GM12878 (cell line): ENCODE measurements around the gene ABCC4. TPM values are rescaled to one million over a fixed set of nuclear protein-coding genes. Genes with fewer than 3 reads are reported as not detected.

Source experiments
- ATAC-seq: fragments of 200-7000 bp; cut with Tn5 transposase; 3 replicates; pipeline ENCODE4 v1.9.1; 2020; ENCODE audit warnings: mild to moderate bottlenecking, moderate library complexity
- BruUV-seq: library from RNA; stranded (reverse); fragments of 400-500 nt; replicated peaks from 2 replicates; lab custom pipeline; 2021; lab: Mats Ljungman, UMichigan
- CTCF ChIA-PET: fragments of 300-600 bp; sonication (Branson Sonifier 250); formaldehyde crosslinking; extraction: SDS; loops from one replicate; lab custom pipeline; 2021; ENCODE audit warnings: inconsistent platforms; lab: Yijun Ruan, JAX
- POLR2A ChIA-PET: fragments of 350-600 bp; formaldehyde crosslinking; extraction: SDS; loops from one replicate; lab custom pipeline; 2021; ENCODE audit warnings: inconsistent platforms; lab: Charles Lee
- RAD21 ChIA-PET: fragments of 300-600 bp; sonication (Branson Sonifier 250); formaldehyde crosslinking; loops from one replicate; lab custom pipeline; 2023; ENCODE audit warnings: antibody characterized with exemption; ENCODE audit not compliant: unreplicated experiment; lab: Charles Lee
- SMC1A ChIA-PET: fragments of 300-600 bp; sonication (Branson Sonifier 250); formaldehyde crosslinking; loops from one replicate; lab custom pipeline; 2023; ENCODE audit not compliant: unreplicated experiment, uncharacterized antibody; lab: Charles Lee
- DNase-seq: peaks from one replicate; pipeline ENCODE4 v3.0.0-alpha.2; 2011; ENCODE audit warnings: low read depth, low spot score
- FAIRE-seq: peaks from 3 replicates; lab custom pipeline; 2011; peaks lifted over from hg19 to GRCh38; lab: Jason Lieb, UNC
- H2AFZ ChIP-seq: 2 replicates; pipeline ENCODE4 v1.6.0; 2011; ENCODE audit warnings: low read depth, low read length, control low read depth; ENCODE audit not compliant: control insufficient read depth
- H3K27ac ChIP-seq: 2 replicates; pipeline ENCODE4 v1.5.1; 2011; ENCODE audit warnings: control low read depth; ENCODE audit not compliant: control insufficient read depth, insufficient read depth
- H3K27me3 ChIP-seq, 2 experiments: replicated peaks in 1 of 2; 2 replicates each; pipeline versions ENCODE4 v1.6.0 to v1.6.1; 2011; ENCODE audit warnings: low read length in 1 of 2; ENCODE audit not compliant: control insufficient read depth in 2 of 2, insufficient read depth in 2 of 2
- H3K36me3 ChIP-seq, 2 experiments: 2 replicates each; pipeline ENCODE4 v1.5.1; 2011; ENCODE audit warnings: low read length in 1 of 2; ENCODE audit not compliant: control insufficient read depth in 2 of 2, insufficient read depth in 2 of 2
- H3K4me1 ChIP-seq: 2 replicates; pipeline ENCODE4 v1.6.1; 2011; ENCODE audit warnings: mild to moderate bottlenecking, low read length, moderate library complexity, mixed read lengths; ENCODE audit not compliant: control insufficient read depth, insufficient read depth
- H3K4me2 ChIP-seq: 2 replicates; pipeline ENCODE4 v1.6.0; 2011; ENCODE audit warnings: control low read depth; ENCODE audit not compliant: control insufficient read depth, insufficient read depth
- H3K4me3 ChIP-seq: fragments of 200-600 bp; sonication (generic); 2 replicates; pipeline ENCODE4 v1.5.1; 2016
- H3K79me2 ChIP-seq: 2 replicates; pipeline ENCODE4 v1.6.0; 2011; ENCODE audit warnings: low read length; ENCODE audit not compliant: control insufficient read depth, insufficient read depth
- H3K9ac ChIP-seq: 2 replicates; pipeline ENCODE4 v1.8.0; 2011; ENCODE audit warnings: low read length, control low read depth, mixed read lengths; ENCODE audit not compliant: control insufficient read depth, insufficient read depth
- H3K9me3 ChIP-seq: replicated peaks from 3 replicates; pipeline ENCODE4 v1.5.1; 2011; ENCODE audit warnings: mild to moderate bottlenecking, low read length; ENCODE audit not compliant: control insufficient read depth, insufficient read depth
- H4K20me1 ChIP-seq: 2 replicates; pipeline ENCODE4 v1.6.0; 2011; ENCODE audit not compliant: control insufficient read depth, insufficient read depth
- EP300 ChIP-seq, 2 experiments: fragments of 150-350 bp in 1 of 2; IDR thresholded peaks; 2 replicates each; pipeline ENCODE4 v1.6.1; 2011 to 2012; ENCODE audit warnings: low read depth in 2 of 2, low read length in 2 of 2, borderline replicate concordance in 1 of 2, improper control_type of control experiment in 1 of 2, inconsistent platforms in 1 of 2; ENCODE audit not compliant: control insufficient read depth in 1 of 2
- ESRRA ChIP-seq: IDR thresholded peaks from 2 replicates; pipeline ENCODE4 v1.6.1; 2012; ENCODE audit warnings: mild to moderate bottlenecking, low read length, improper control_type of control experiment
- FOXM1 ChIP-seq: IDR thresholded peaks from 2 replicates; pipeline ENCODE4 v1.6.1; 2012; ENCODE audit warnings: low read depth, mild to moderate bottlenecking, inconsistent platforms, low read length, moderate library complexity
- IKZF1 ChIP-seq: fragments of 450-650 bp; conservative IDR thresholded peaks from 2 replicates; pipeline ENCODE4 v1.6.1; 2017; ENCODE audit warnings: antibody characterized with exemption, mild to moderate bottlenecking
- NBN ChIP-seq: fragments of 450-650 bp; IDR thresholded peaks from 2 replicates; pipeline ENCODE4 v1.6.1; 2016
- NFYA ChIP-seq: IDR thresholded peaks from 2 replicates; pipeline ENCODE4 v1.6.1; 2011; ENCODE audit warnings: low read depth, mild to moderate bottlenecking, low read length, improper control_type of control experiment, borderline replicate concordance
- NR2F1 ChIP-seq: fragments of 450-650 bp; conservative IDR thresholded peaks from 2 replicates; pipeline ENCODE4 v1.6.1; 2017; ENCODE audit warnings: mild to moderate bottlenecking
- SMARCA5 ChIP-seq: fragments of 450-650 bp; IDR thresholded peaks from 2 replicates; pipeline ENCODE4 v1.6.1; 2017; ENCODE audit warnings: mild to moderate bottlenecking
- WGBS: methylation state at CpG from one replicate; pipeline ENCODE4 v1.1.6; 2016; ENCODE audit warnings: low lambda C conversion rate; ENCODE audit not compliant: insufficient replicate concordance, insufficient coverage; ENCODE audit errors: missing lambda C conversion rate; 5-methylcytosine and 5-hydroxymethylcytosine counted together
- in situ Hi-C: fragments of 300-500 bp; cut with MboI; formaldehyde crosslinking; loops from 9 replicates; pipeline ENCODE4 v1.14.3; 2018; ENCODE audit warnings: mixed read lengths
- intact Hi-C: fragments of 100-400 bp; cut with micrococcal nuclease; formaldehyde crosslinking; loops from one replicate; pipeline ENCODE4 v1.14.2; 2022; ENCODE audit not compliant: unreplicated experiment
- polyA plus RNA-seq, 11 experiments: library from polyadenylated mRNA; depleted of rRNA in 4 of 11; unstranded in 6 of 11; stranded (reverse) in 5 of 11; fragments of >200 nt; fragmentation: Nextera tagmentation in 4 of 11; fragmentation: Illumina TruSeq in 1 of 11; extraction: Ambion mirVana in 4 of 11; extraction: Trizol in 1 of 11; gene quantifications; 1 replicate in 1 of 11; 2 replicates in 10 of 11; pipeline versions ENCODE4 v1.2.1 to v1.2.3, GENCODE V29; 2011 to 2016; ENCODE audit warnings: inconsistent platforms in 2 of 11, missing spikeins in 2 of 11, low read depth in 1 of 11
- total RNA-seq, 4 experiments: library from RNA; depleted of rRNA in 3 of 4; stranded (reverse); fragments of >200 nt in 3 of 4; fragmentation: Illumina TruSeq in 1 of 4; extraction: Trizol in 1 of 4; gene quantifications; 2 replicates each; pipeline versions ENCODE4 v1.2.1 to v1.2.3, GENCODE V29; 2013 to 2021
- TF ChIP-seq, protein P1 (sequence below): fragments of 450-650 bp; formaldehyde crosslinking; IDR thresholded peaks from 2 replicates; pipeline ENCODE4 v1.4.0; 2022; ENCODE audit warnings: mild to moderate bottlenecking, moderate library complexity

ABCC4 gene
- total and polyA plus RNA-seq, 10 of the 15 experiments (the other 5 are each of a cell fraction or from before 2014, with no cell fraction given), result 7.2 to 44.4 (median 24.1) TPM

DNA sequence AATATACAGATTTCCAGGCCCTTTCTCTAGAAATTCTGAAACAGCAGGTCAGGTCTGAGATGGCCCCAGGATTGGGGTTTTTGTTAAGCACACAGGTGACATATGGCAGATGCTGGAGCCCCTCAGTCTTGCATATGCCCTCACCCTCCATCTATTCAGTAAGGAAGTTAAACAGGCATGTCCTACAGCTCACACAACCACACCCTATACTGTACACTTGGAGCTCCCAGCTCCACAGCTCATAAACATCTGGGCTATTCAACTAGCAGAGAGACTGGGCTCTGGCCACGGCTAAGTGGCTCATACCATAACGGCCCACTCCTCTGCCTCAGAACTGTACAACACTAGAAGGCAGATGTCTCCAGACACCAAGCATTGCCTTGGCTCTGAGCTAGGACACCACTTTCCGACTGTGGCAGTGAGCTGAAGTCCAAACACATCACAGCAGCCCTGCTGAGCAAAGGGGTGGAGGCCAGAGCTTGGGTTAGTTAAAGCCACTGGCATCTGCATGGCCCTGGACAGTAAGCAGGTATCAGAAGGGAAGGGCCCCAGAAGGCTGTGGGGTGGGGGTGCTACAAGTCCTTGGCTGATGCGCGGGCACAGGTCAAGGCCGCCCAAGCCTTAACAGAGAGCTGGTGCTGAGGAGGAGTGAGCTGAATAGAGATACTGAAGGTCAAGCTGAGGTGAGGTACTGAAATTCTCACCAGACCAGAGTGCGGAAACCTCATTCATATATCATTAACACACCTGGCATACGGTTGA is 79.1 kb downstream of the ABCC4 start:
- WGBS, result 66% methylated on average over 8 of the region's 8 CpGs
- TF ChIP-seq IKZF1 (0 out of 2 replicates have a peak, but pooled peaks have one; percentile 22), NR2F1 (peak; percentile 81), NBN (no peak; the same call in 1 of the 2 replicates)
- Histone ChIP-seq H3K27ac (peak overlapping the region; percentile 45), H3K36me3 (peaks cover 2 to 13% of the 10 kb centered on the region in 2 experiments; a peak in 2 of 4 replicates), H3K27me3 (no peaks in the 10 kb centered on the region), H4K20me1 (no peaks in the 10 kb centered on the region), H3K9ac (no peak overlapping the region), H3K4me1 (peaks cover 23% of the 10 kb centered on the region), H3K79me2 (peaks cover 34% of the 10 kb centered on the region), H3K4me3 (peak overlapping the region; percentile 11; the same call in 1 of the 2 replicates), H2AFZ (no peak overlapping the region), H3K9me3 (no peaks in the 10 kb centered on the region; the same call in 2 of the 3 replicates), H3K4me2 (peak overlapping the region; percentile 49)
- RAD21 ChIA-PET, result interaction anchor here (1.1 to 6.9 kb wide), 13 partner anchors 10 to 182 kb away, joined by 3 to 88 read pairs (median 7); partner anchors contain the start of gene ABCC4
- SMC1A ChIA-PET, result interaction anchor here (0.6 to 8.3 kb wide), 19 partner anchors 10 to 166 kb away, joined by 3 to 129 read pairs (median 5); partner anchors contain the start of gene ABCC4
- FAIRE-seq (no peak), DNase-seq (no peak), ATAC-seq (peak; percentile 61)
- POLR2A ChIA-PET, result interaction anchor here (0.9 to 6.9 kb wide), 7 partner anchors 14 to 77 kb away, joined by 3 to 54 read pairs (median 5); partner anchors contain the start of gene ABCC4
- no TSS peak for BruUV-seq
- intact Hi-C loops (no loop called here), in situ Hi-C loops (no loop called here)
- CTCF ChIA-PET, result interaction anchor here (0.6 to 10.6 kb wide), 8 partner anchors 13 to 159 kb away, joined by 3 to 107 read pairs (median 8); partner anchors contain the start of gene ABCC4

DNA sequence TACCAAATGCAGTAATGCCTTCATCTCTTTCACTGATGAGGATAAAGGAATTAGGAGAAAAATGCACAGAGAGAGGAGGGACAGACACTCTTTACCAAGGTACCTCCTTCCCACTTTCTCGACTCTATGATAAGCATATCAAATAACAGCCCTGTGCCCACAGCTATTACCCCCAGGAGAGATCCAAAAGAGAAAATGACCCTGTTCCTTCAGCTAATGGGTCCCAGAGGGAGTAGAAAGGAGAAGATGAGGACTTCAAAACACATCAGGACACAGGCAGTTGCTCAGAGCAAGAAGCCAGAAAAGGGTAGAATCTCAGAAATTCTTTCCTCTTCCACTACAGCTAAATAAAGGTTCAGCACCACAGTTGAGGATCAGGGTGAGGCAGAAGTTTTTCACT is 80.6 kb downstream of the ABCC4 start:
- 52% methylated on average over 1 of the region's 1 CpG for WGBS
- CTCF ChIA-PET, result interaction anchor here (0.6 to 10.6 kb wide), 5 partner anchors 9 to 184 kb away, joined by 3 to 107 read pairs (median 4); partner anchors contain the start of gene ABCC4
- FAIRE-seq (no peak), DNase-seq (no peak), ATAC-seq (no peak)
- POLR2A ChIA-PET, result interaction anchor here (0.8 to 4.5 kb wide), 2 partner anchors 11 to 40 kb away, joined by 3 to 18 read pairs; no protein-coding TSS in a partner anchor
- Histone ChIP-seq H4K20me1 (no peaks in the 10 kb centered on the region), H3K4me1 (peaks cover 12% of the 10 kb centered on the region), H3K9me3 (no peaks in the 10 kb centered on the region; the same call in 2 of the 3 replicates), H2AFZ (no peak overlapping the region), H3K27me3 (no peaks in the 10 kb centered on the region), H3K36me3 (peaks cover 2 to 13% of the 10 kb centered on the region in 2 experiments; a peak in 2 of 4 replicates), H3K4me3 (no peak overlapping the region), H3K9ac (no peak overlapping the region), H3K79me2 (peaks cover 31% of the 10 kb centered on the region), H3K27ac (no peak overlapping the region; the same call in 1 of the 2 replicates), H3K4me2 (no peak overlapping the region)
- RAD21 ChIA-PET, result interaction anchor here (0.7 to 5.3 kb wide), 6 partner anchors 12 to 81 kb away, joined by 3 to 40 read pairs (median 4); partner anchors contain the start of gene ABCC4
- intact Hi-C loops, result no loop called here
- in situ Hi-C loops, result no loop called here
- BruUV-seq, result no TSS peak
- SMC1A ChIA-PET, result interaction anchor here (1.2 to 8.3 kb wide), 3 partner anchors 11 to 79 kb away, joined by 3 to 129 read pairs (median 56); partner anchors contain the start of gene ABCC4
- no peak for TF ChIP-seq SMARCA5
- TF ChIP-seq FOXM1, result no peak
- no peak for TF ChIP-seq NFYA
- TF ChIP-seq ESRRA, result no peak
- no peak for TF ChIP-seq EP300 (IDR thresholded peaks at IDR 0.05; ENCODE audit: borderline replicate concordance in 1 of 2, control insufficient read depth in 1 of 2, low read depth in 2 of 2, low read length in 2 of 2)
- TF ChIP-seq, protein P1, sequence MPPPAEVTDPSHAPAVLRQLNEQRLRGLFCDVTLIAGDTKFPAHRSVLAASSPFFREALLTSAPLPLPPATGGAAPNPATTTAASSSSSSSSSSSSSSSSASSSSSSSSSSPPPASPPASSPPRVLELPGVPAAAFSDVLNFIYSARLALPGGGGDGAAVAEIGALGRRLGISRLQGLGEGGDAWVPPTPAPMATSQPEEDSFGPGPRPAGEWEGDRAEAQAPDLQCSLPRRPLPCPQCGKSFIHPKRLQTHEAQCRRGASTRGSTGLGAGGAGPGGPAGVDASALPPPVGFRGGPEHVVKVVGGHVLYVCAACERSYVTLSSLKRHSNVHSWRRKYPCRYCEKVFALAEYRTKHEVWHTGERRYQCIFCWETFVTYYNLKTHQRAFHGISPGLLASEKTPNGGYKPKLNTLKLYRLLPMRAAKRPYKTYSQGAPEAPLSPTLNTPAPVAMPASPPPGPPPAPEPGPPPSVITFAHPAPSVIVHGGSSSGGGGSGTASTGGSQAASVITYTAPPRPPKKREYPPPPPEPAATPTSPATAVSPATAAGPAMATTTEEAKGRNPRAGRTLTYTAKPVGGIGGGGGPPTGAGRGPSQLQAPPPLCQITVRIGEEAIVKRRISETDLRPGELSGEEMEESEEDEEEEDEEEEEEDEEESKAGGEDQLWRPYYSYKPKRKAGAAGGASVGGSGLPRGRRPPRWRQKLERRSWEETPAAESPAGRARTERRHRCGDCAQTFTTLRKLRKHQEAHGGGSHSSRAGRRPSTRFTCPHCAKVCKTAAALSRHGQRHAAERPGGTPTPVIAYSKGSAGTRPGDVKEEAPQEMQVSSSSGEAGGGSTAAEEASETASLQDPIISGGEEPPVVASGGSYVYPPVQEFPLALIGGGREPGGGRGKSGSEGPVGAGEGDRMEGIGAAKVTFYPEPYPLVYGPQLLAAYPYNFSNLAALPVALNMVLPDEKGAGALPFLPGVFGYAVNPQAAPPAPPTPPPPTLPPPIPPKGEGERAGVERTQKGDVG (CRISPR knock-in tag), result no peak
